ENCODE measurements around the gene URM1. TPM values are rescaled to one million over a fixed set of nuclear protein-coding genes. Genes with fewer than 3 reads are reported as not detected.
A peak's percentile ranks its signal among the peaks of the same experiment; 100 is the strongest.

URM1 gene
- total and polyA plus RNA-seq, 10 of the 15 experiments (the other 5 are each of a cell fraction or from before 2014, with no cell fraction given) = 7.9 to 75.8 (median 63.7) TPM

DNA sequence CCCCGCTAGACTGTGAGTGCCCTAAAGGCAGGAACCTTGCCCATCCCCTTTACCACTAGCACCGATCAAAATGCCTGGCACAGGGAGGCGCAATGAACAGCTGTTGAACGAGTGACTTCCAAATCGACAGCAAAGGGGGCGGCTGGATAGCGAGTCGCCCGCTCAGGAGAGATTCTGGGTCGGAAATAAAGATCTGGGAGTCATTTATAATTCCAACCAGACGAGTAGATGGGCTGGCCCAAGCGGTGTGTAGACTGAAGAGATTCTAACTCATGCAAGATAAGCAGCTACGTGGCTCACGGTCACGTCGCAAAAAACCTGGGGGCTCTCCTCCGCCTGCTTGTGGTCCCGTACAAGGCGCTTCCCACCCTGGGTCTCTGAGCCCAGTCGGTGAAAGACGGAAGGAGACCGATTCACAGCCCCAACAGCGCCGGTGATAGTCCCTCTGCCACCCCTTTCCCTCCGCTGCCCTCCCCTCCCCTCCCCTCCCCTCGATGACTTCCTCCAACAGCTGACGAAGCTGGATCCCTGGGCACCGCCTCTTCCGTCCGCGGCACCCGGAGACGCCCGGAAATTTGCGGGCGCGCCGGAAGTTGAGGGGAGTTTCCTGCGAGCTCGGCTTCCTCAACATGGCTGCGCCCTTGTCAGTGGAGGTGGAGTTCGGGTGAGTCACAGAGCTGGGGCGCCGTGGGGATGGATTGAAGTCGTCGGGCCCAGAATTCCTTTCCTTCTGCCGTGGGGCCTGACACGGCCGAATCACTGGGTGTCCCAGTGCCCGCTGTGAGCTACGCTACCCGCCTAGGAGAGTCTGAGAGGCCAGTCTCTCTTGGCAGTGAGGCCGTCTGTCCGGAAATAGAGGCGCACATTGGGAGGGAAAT is at the start of gene URM1 (continued):
- TF ChIP-seq NR2F1 (conservative IDR thresholded peaks at IDR 0.05) (0 out of 2 replicates have a peak, but pooled peaks have one; percentile 7), SIN3A (IDR thresholded peaks at IDR 0.05; ENCODE audit: low read depth, low read length) (peak; percentile 46), SMAD5 (IDR thresholded peaks at IDR 0.05; ENCODE audit: low read depth) (no peak; the same call in 1 of the 2 replicates), CHD4 (IDR thresholded peaks at IDR 0.05) (no peak), SPI1 (IDR thresholded peaks at IDR 0.05; ENCODE audit: borderline replicate concordance, insufficient read depth, low read depth, low read length) (peak; percentile 36; the same call in 1 of the 2 replicates), NKRF (conservative IDR thresholded peaks at IDR 0.05) (peak; percentile 82), WRNIP1 (IDR thresholded peaks at IDR 0.05; ENCODE audit: borderline replicate concordance, low read depth, low read length) (0 out of 2 replicates have a peak, but pooled peaks have one; percentile 74), IKZF1 (conservative IDR thresholded peaks at IDR 0.05) (peak; percentile 83), TBL1XR1 (IDR thresholded peaks at IDR 0.05; ENCODE audit: low read depth, low read length) (peak; percentile 28; the same call in 1 of the 2 replicates), MEF2A (IDR thresholded peaks at IDR 0.05; ENCODE audit: insufficient read depth, low read depth, low read length) (no peak), MXI1 (IDR thresholded peaks at IDR 0.05; ENCODE audit: low read depth, low read length) (peak; percentile 92), TARDBP (IDR thresholded peaks at IDR 0.05; ENCODE audit: borderline replicate concordance) (no peak), ZNF24 (IDR thresholded peaks at IDR 0.05) (no peak), PAX5 (IDR thresholded peaks at IDR 0.05; ENCODE audit: borderline replicate concordance, low read depth, low read length) (no peak), RUNX3 (IDR thresholded peaks at IDR 0.05; ENCODE audit: low read length) (peak; percentile 44), NBN (IDR thresholded peaks at IDR 0.05) (0 out of 2 replicates have a peak, but pooled peaks have one; percentile 56), YY1 (IDR thresholded peaks at IDR 0.05; ENCODE audit: low read depth, low read length) (peak; percentile 98), EGR1 (IDR thresholded peaks at IDR 0.05; ENCODE audit: borderline replicate concordance in 1 of 2, low read depth in 2 of 2, low read length in 2 of 2) (peak in 1 of 2 experiments; percentile 86; a peak in 2 of 3 replicates)
- TF ChIP-seq, protein P1, sequence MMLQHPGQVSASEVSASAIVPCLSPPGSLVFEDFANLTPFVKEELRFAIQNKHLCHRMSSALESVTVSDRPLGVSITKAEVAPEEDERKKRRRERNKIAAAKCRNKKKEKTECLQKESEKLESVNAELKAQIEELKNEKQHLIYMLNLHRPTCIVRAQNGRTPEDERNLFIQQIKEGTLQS (IDR thresholded peaks at IDR 0.05; ENCODE audit: borderline replicate concordance, extremely low read depth, low read depth, low read length) = no peak
- TF ChIP-seq, protein P2, sequence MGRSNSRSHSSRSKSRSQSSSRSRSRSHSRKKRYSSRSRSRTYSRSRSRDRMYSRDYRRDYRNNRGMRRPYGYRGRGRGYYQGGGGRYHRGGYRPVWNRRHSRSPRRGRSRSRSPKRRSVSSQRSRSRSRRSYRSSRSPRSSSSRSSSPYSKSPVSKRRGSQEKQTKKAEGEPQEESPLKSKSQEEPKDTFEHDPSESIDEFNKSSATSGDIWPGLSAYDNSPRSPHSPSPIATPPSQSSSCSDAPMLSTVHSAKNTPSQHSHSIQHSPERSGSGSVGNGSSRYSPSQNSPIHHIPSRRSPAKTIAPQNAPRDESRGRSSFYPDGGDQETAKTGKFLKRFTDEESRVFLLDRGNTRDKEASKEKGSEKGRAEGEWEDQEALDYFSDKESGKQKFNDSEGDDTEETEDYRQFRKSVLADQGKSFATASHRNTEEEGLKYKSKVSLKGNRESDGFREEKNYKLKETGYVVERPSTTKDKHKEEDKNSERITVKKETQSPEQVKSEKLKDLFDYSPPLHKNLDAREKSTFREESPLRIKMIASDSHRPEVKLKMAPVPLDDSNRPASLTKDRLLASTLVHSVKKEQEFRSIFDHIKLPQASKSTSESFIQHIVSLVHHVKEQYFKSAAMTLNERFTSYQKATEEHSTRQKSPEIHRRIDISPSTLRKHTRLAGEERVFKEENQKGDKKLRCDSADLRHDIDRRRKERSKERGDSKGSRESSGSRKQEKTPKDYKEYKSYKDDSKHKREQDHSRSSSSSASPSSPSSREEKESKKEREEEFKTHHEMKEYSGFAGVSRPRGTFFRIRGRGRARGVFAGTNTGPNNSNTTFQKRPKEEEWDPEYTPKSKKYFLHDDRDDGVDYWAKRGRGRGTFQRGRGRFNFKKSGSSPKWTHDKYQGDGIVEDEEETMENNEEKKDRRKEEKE (IDR thresholded peaks at IDR 0.05) = no peak
- TF ChIP-seq, protein P3, sequence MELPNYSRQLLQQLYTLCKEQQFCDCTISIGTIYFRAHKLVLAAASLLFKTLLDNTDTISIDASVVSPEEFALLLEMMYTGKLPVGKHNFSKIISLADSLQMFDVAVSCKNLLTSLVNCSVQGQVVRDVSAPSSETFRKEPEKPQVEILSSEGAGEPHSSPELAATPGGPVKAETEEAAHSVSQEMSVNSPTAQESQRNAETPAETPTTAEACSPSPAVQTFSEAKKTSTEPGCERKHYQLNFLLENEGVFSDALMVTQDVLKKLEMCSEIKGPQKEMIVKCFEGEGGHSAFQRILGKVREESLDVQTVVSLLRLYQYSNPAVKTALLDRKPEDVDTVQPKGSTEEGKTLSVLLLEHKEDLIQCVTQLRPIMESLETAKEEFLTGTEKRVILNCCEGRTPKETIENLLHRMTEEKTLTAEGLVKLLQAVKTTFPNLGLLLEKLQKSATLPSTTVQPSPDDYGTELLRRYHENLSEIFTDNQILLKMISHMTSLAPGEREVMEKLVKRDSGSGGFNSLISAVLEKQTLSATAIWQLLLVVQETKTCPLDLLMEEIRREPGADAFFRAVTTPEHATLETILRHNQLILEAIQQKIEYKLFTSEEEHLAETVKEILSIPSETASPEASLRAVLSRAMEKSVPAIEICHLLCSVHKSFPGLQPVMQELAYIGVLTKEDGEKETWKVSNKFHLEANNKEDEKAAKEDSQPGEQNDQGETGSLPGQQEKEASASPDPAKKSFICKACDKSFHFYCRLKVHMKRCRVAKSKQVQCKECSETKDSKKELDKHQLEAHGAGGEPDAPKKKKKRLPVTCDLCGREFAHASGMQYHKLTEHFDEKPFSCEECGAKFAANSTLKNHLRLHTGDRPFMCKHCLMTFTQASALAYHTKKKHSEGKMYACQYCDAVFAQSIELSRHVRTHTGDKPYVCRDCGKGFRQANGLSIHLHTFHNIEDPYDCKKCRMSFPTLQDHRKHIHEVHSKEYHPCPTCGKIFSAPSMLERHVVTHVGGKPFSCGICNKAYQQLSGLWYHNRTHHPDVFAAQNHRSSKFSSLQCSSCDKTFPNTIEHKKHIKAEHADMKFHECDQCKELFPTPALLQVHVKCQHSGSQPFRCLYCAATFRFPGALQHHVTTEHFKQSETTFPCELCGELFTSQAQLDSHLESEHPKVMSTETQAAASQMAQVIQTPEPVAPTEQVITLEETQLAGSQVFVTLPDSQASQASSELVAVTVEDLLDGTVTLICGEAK (IDR thresholded peaks at IDR 0.05; ENCODE audit: borderline replicate concordance) = peak; percentile 95

Data from GM12878 (cell line).